KMS-11 (cell line): ENCODE data around the gene UBP1.

ENCODE experiments used
- H2AFZ ChIP-seq: fragments of 200-600 bp; sonication (generic); 2 replicates; pipeline ENCODE4 v1.6.1; 2016; ENCODE audit warnings: antibody characterized with exemption, mixed run types, low read depth
- H3K27ac ChIP-seq: fragments of 200-600 bp; sonication (generic); 2 replicates; pipeline ENCODE4 v1.6.1; 2016; ENCODE audit warnings: mild to moderate bottlenecking, mixed run types
- H3K27me3 ChIP-seq: fragments of 200-600 bp; sonication (generic); 2 replicates; pipeline ENCODE4 v1.6.1; 2017; ENCODE audit warnings: mild to moderate bottlenecking, low read depth, mixed run types, moderate library complexity; ENCODE audit not compliant: insufficient read depth
- H3K36me3 ChIP-seq: fragments of 200-600 bp; sonication (generic); 2 replicates; pipeline ENCODE4 v1.6.1; 2017; ENCODE audit warnings: mild to moderate bottlenecking, mixed run types; ENCODE audit not compliant: insufficient read depth
- H3K4me1 ChIP-seq: fragments of 200-600 bp; sonication (generic); 2 replicates; pipeline ENCODE4 v1.6.1; 2016; ENCODE audit warnings: mild to moderate bottlenecking, low read depth, mixed run types; ENCODE audit not compliant: poor library complexity, severe bottlenecking
- H3K4me2 ChIP-seq: fragments of 200-600 bp; sonication (generic); 2 replicates; pipeline ENCODE4 v1.7.0; 2016; ENCODE audit warnings: mild to moderate bottlenecking, mixed run types
- H3K4me3 ChIP-seq: fragments of 200-600 bp; sonication (generic); IDR thresholded peaks from 2 replicates; pipeline ENCODE4 v1.6.1; 2017; ENCODE audit warnings: low read depth, low read length, mixed read lengths; ENCODE audit not compliant: insufficient read depth
- H3K79me2 ChIP-seq: fragments of 200-600 bp; sonication (generic); 2 replicates; pipeline ENCODE4 v1.6.1; 2016; ENCODE audit warnings: low read depth, mixed run types; ENCODE audit not compliant: insufficient read depth
- H3K9ac ChIP-seq: fragments of 200-600 bp; sonication (generic); 2 replicates; pipeline ENCODE4 v1.6.1; 2016; ENCODE audit warnings: mild to moderate bottlenecking, mixed run types
- H4K20me1 ChIP-seq: fragments of 200-600 bp; sonication (generic); 2 replicates; pipeline ENCODE4 v1.6.1; 2016; ENCODE audit warnings: mild to moderate bottlenecking, mixed run types; ENCODE audit not compliant: insufficient read depth
- CTCF ChIP-seq: fragments of 200-600 bp; sonication (generic); conservative IDR thresholded peaks from 2 replicates; pipeline ENCODE4 v1.6.1; 2017; ENCODE audit warnings: low read depth, mild to moderate bottlenecking, antibody characterized with exemption, low read length, moderate library complexity, mixed read lengths

The UBP1 gene

GRCh38 chr3:33364531-33365128, 75.6 kb downstream of the UBP1 start:
- no peak overlapping the region for H3K9ac ChIP-seq
- no peak overlapping the region for H3K27ac ChIP-seq
- no peak overlapping the region for H2AFZ ChIP-seq
- H3K4me3 ChIP-seq, result no peak overlapping the region
- TF ChIP-seq CTCF, result no peak
- H4K20me1 ChIP-seq, result no peaks in the 10 kb centered on the region
- H3K4me1 ChIP-seq, result no peaks in the 10 kb centered on the region
- no peak overlapping the region for H3K4me2 ChIP-seq
- H3K79me2 ChIP-seq, result no peaks in the 10 kb centered on the region
- no peaks in the 10 kb centered on the region for H3K27me3 ChIP-seq
- no peaks in the 10 kb centered on the region for H3K36me3 ChIP-seq

- Histone ChIP-seq H2AFZ (no peak overlapping the region), H3K27ac (no peak overlapping the region), H3K9ac (no peak overlapping the region), H3K4me2 (no peak overlapping the region), H3K36me3 (no peaks in the 10 kb centered on the region), H3K27me3 (no peaks in the 10 kb centered on the region), H3K4me1 (no peaks in the 10 kb centered on the region), H4K20me1 (no peaks in the 10 kb centered on the region), H3K79me2 (no peaks in the 10 kb centered on the region), H3K4me3 (no peak overlapping the region)
- no peak for TF ChIP-seq CTCF
Measured at GRCh38 chr3:33364060-33364459, 76.1 kb downstream of the UBP1 start.

- H3K4me2 ChIP-seq, result no peak overlapping the region
- no peaks in the 10 kb centered on the region for H3K4me1 ChIP-seq
- no peaks in the 10 kb centered on the region for H3K36me3 ChIP-seq
- H3K27me3 ChIP-seq, result no peaks in the 10 kb centered on the region
- TF ChIP-seq CTCF, result no peak
- no peak overlapping the region for H3K9ac ChIP-seq
- H3K79me2 ChIP-seq, result no peaks in the 10 kb centered on the region
- H4K20me1 ChIP-seq, result no peaks in the 10 kb centered on the region
- no peak overlapping the region for H2AFZ ChIP-seq
- no peak overlapping the region for H3K27ac ChIP-seq
- H3K4me3 ChIP-seq, result no peak overlapping the region
Measured at GRCh38 chr3:33363113-33363800, 76.9 kb downstream of the UBP1 start.

GRCh38 chr3:33360136-33360825, 79.9 kb downstream of the UBP1 start:
- Histone ChIP-seq H3K4me1 (no peaks in the 10 kb centered on the region), H4K20me1 (no peaks in the 10 kb centered on the region), H3K27me3 (no peaks in the 10 kb centered on the region), H3K4me2 (no peak overlapping the region), H3K4me3 (no peak overlapping the region), H3K27ac (no peak overlapping the region), H3K9ac (no peak overlapping the region), H2AFZ (no peak overlapping the region), H3K79me2 (no peaks in the 10 kb centered on the region), H3K36me3 (no peaks in the 10 kb centered on the region)
- no peak for TF ChIP-seq CTCF
